Keratinocyte (primary cell): Measurements from ENCODE around the gene ZDHHC3. TPM values are rescaled to one million over a fixed set of nuclear protein-coding genes. Genes with fewer than 3 reads are reported as not detected.

Experiments
- DNase-seq: peaks from one replicate; pipeline ENCODE4 v3.0.0-alpha.2; 2011; ENCODE audit warnings: low read depth, missing footprints, low spot score
- FAIRE-seq: peaks from 2 replicates; lab custom pipeline; 2011; peaks lifted over from hg19 to GRCh38; lab: Jason Lieb, UNC
- H2AFZ ChIP-seq: 2 replicates; pipeline ENCODE4 v1.6.0; 2012; ENCODE audit warnings: low read length, control low read depth, inconsistent platforms; ENCODE audit not compliant: control insufficient read depth
- H3K27ac ChIP-seq: 2 replicates; pipeline ENCODE4 v1.5.1; 2011; ENCODE audit warnings: low read length; ENCODE audit not compliant: control insufficient read depth, insufficient read depth
- H3K27me3 ChIP-seq: 3 replicates; pipeline ENCODE4 v1.6.0; 2011; ENCODE audit warnings: low read length; ENCODE audit not compliant: control insufficient read depth, insufficient read depth; ENCODE audit errors: extremely low read depth
- H3K36me3 ChIP-seq, 2 experiments: 2 replicates in 1 of 2; 3 replicates in 1 of 2; pipeline ENCODE4 v1.5.1; 2011; ENCODE audit warnings: low read length in 2 of 2, mild to moderate bottlenecking in 1 of 2; ENCODE audit not compliant: control insufficient read depth in 2 of 2, insufficient read depth in 2 of 2; ENCODE audit errors: extremely low read depth in 1 of 2
- H3K4me1 ChIP-seq: 3 replicates; pipeline ENCODE4 v1.5.1; 2011; ENCODE audit warnings: low read length; ENCODE audit not compliant: control insufficient read depth, insufficient read depth; ENCODE audit errors: extremely low read depth
- H3K4me2 ChIP-seq: 3 replicates; pipeline ENCODE4 v1.6.0; 2011; ENCODE audit warnings: low read depth, low read length; ENCODE audit not compliant: control insufficient read depth, insufficient read depth; ENCODE audit errors: extremely low read depth
- H3K4me3 ChIP-seq, 3 experiments: fragments of 200-600 bp in 1 of 3; sonication (generic) in 1 of 3; 2 replicates in 2 of 3; 3 replicates in 1 of 3; pipeline ENCODE4 v1.5.1; 2011 to 2016; ENCODE audit warnings: low read length in 3 of 3, mild to moderate bottlenecking in 3 of 3, control low read depth in 2 of 3, inconsistent platforms in 1 of 3, low read depth in 1 of 3, mixed read lengths in 1 of 3, mixed run types in 1 of 3, moderate library complexity in 1 of 3; ENCODE audit not compliant: control insufficient read depth in 2 of 3, insufficient read depth in 2 of 3; ENCODE audit errors: extremely low read depth in 1 of 3
- H3K79me2 ChIP-seq: 2 replicates; pipeline ENCODE4 v1.6.0; 2012; ENCODE audit warnings: low read length; ENCODE audit not compliant: control insufficient read depth, insufficient read depth
- H3K9ac ChIP-seq: 3 replicates; pipeline ENCODE4 v1.6.0; 2011; ENCODE audit warnings: low read length; ENCODE audit not compliant: control insufficient read depth, insufficient read depth; ENCODE audit errors: extremely low read depth
- H3K9me1 ChIP-seq: 3 replicates; pipeline ENCODE4 v1.6.0; 2011; ENCODE audit warnings: low read length; ENCODE audit not compliant: control insufficient read depth, insufficient read depth; ENCODE audit errors: extremely low read depth
- H3K9me3 ChIP-seq: 2 replicates; pipeline ENCODE4 v1.5.1; 2012; ENCODE audit warnings: low read depth, low read length; ENCODE audit not compliant: control insufficient read depth
- H4K20me1 ChIP-seq: 3 replicates; pipeline ENCODE4 v1.6.0; 2011; ENCODE audit warnings: low read length; ENCODE audit not compliant: control insufficient read depth, insufficient read depth; ENCODE audit errors: extremely low read depth
- CTCF ChIP-seq, 3 experiments: IDR thresholded peaks in 1 of 3; conservative IDR thresholded peaks in 1 of 3; optimal IDR thresholded peaks in 1 of 3; 2 replicates in 2 of 3; 3 replicates in 1 of 3; pipeline versions ENCODE3 to v1.5.1; 2011; ENCODE audit warnings: low read length in 3 of 3, mild to moderate bottlenecking in 3 of 3, moderate library complexity in 2 of 3, control low read depth in 1 of 3, inconsistent platforms in 1 of 3; ENCODE audit not compliant: insufficient read depth in 2 of 3; ENCODE audit errors: extremely low read depth in 1 of 3
- EZH2 ChIP-seq: IDR thresholded peaks from one replicate; pipeline ENCODE4 v1.6.1; 2012; ENCODE audit warnings: inconsistent platforms, mild to moderate bottlenecking, low read length, moderate library complexity
- dilution Hi-C: fragments of 300-500 bp; cut with MboI; formaldehyde crosslinking; loops from one replicate; pipeline ENCODE4 v1.7.0; 2020; ENCODE audit warnings: low sequenced_read_pairs; ENCODE audit not compliant: extremely low pct_ligation_motif_present
- polyA plus RNA-seq, 5 experiments: library from polyadenylated mRNA; depleted of rRNA in 3 of 5; stranded (reverse) in 3 of 5; stranded (forward) in 1 of 5; unstranded in 1 of 5; fragments of >200 nt; gene quantifications; 1 replicate in 1 of 5; 2 replicates in 3 of 5; 3 replicates in 1 of 5; pipeline versions ENCODE4 v1.2.1 to v1.2.3, GENCODE V29; 2011 to 2012; ENCODE audit warnings: missing spikeins in 2 of 5, low read depth in 1 of 5, low replicate concordance in 1 of 5

Gene ZDHHC3
- polyA plus RNA-seq, 1 donor (not counting 4 experiments of a cell fraction or from before 2014, with no cell fraction given): 151 TPM

GRCh38 chr3:45003406-45003805 is 27.4 kb upstream of the ZDHHC3 start:
- Histone ChIP-seq H3K79me2 (no peaks in the 10 kb centered on the region), H3K9me3 (no peaks in the 10 kb centered on the region), H3K4me1 (peaks cover 8% of the 10 kb centered on the region), H3K36me3 (peaks cover 41 to 50% of the 10 kb centered on the region in 2 experiments), H3K4me2 (no peak overlapping the region), H3K4me3 (no peak overlapping the region), H4K20me1 (no peaks in the 10 kb centered on the region), H3K27me3 (no peaks in the 10 kb centered on the region), H3K9me1 (no peaks in the 10 kb centered on the region), H3K9ac (no peak overlapping the region), H3K27ac (no peak overlapping the region), H2AFZ (no peak overlapping the region)
- FAIRE-seq (no peak), DNase-seq (no peak)
- dilution Hi-C loops: no loop called here
- no peak for TF ChIP-seq EZH2

GRCh38 chr3:45002720-45003119 is 26.7 kb upstream of the ZDHHC3 start:
- dilution Hi-C loops: no loop called here
- Histone ChIP-seq H2AFZ (no peak overlapping the region), H3K27ac (no peak overlapping the region), H3K4me1 (peaks cover 2% of the 10 kb centered on the region), H3K9me3 (no peaks in the 10 kb centered on the region), H3K9me1 (no peaks in the 10 kb centered on the region), H3K4me3 (no peak overlapping the region), H3K9ac (no peak overlapping the region), H4K20me1 (no peaks in the 10 kb centered on the region), H3K79me2 (no peaks in the 10 kb centered on the region), H3K4me2 (no peak overlapping the region), H3K36me3 (peaks cover 38 to 54% of the 10 kb centered on the region in 2 experiments), H3K27me3 (no peaks in the 10 kb centered on the region)
- FAIRE-seq: no peak
- no peak for DNase-seq
- TF ChIP-seq EZH2 (no peak), CTCF (optimal IDR thresholded peaks at IDR 0.05 in 1 of 3, IDR thresholded peaks at IDR 0.05 in 1 of 3, conservative IDR thresholded peaks at IDR 0.05 in 1 of 3; ENCODE audit: extremely low read depth in 1 of 3, insufficient read depth in 2 of 3, low read length in 3 of 3) (no peak)

- peaks cover 37 to 54% of the 10 kb centered on the region in 2 experiments for H3K36me3 ChIP-seq
- no peak for DNase-seq
- H3K27me3 ChIP-seq: no peaks in the 10 kb centered on the region
- H3K9ac ChIP-seq: no peak overlapping the region
- H3K27ac ChIP-seq: no peak overlapping the region
- no peak for FAIRE-seq
- no peaks in the 10 kb centered on the region for H3K9me3 ChIP-seq
- H4K20me1 ChIP-seq: no peaks in the 10 kb centered on the region
- dilution Hi-C loops: no loop called here
- no peak overlapping the region for H3K4me3 ChIP-seq
- H3K4me2 ChIP-seq: no peak overlapping the region
- H2AFZ ChIP-seq: no peak overlapping the region
- H3K4me1 ChIP-seq: no peaks in the 10 kb centered on the region
- no peaks in the 10 kb centered on the region for H3K9me1 ChIP-seq
- TF ChIP-seq EZH2 (no peak), CTCF (optimal IDR thresholded peaks at IDR 0.05 in 1 of 3, IDR thresholded peaks at IDR 0.05 in 1 of 3, conservative IDR thresholded peaks at IDR 0.05 in 1 of 3; ENCODE audit: extremely low read depth in 1 of 3, insufficient read depth in 2 of 3, low read length in 3 of 3) (no peak)
- no peaks in the 10 kb centered on the region for H3K79me2 ChIP-seq
Measured at GRCh38 chr3:45002139-45002660, 26.2 kb upstream of the ZDHHC3 start.
